Thoracic aorta (tissue), 2 donors: Measurements from ENCODE around the gene ANGPTL1. TPM values are rescaled to one million over a fixed set of nuclear protein-coding genes. Genes with fewer than 3 reads are reported as not detected.

Experiments
- ATAC-seq: fragments of 150-250 bp; one replicate; pipeline ENCODE4 v1.8.0; 2017; ENCODE audit warnings: low read depth; ENCODE audit not compliant: insufficient number of reproducible peaks, low FRiP score
- DNase-seq: peaks from one replicate; pipeline ENCODE4 v3.0.0-alpha.2; 2020; ENCODE audit warnings: low spot score
- H3K27ac ChIP-seq, 2 donors: fragments of 200-600 bp; sonication (generic); 1 replicate in 1 of 2; 2 replicates in 1 of 2; pipeline ENCODE4 v1.5.1; 2016; ENCODE audit warnings: mild to moderate bottlenecking in 2 of 2, moderate library complexity in 2 of 2
- H3K27me3 ChIP-seq: fragments of 200-600 bp; sonication (generic); replicated peaks from 2 replicates; pipeline ENCODE4 v1.6.0; 2016; ENCODE audit warnings: mild to moderate bottlenecking; ENCODE audit not compliant: insufficient read depth
- H3K36me3 ChIP-seq: fragments of 200-600 bp; sonication (generic); one replicate; pipeline ENCODE4 v1.5.1; 2016
- H3K4me1 ChIP-seq, 2 donors: fragments of 200-600 bp; sonication (generic); 1 replicate in 1 of 2; 2 replicates in 1 of 2; pipeline versions ENCODE4 v1.5.1 to v1.6.0; 2016; ENCODE audit warnings: low read depth in 2 of 2, mild to moderate bottlenecking in 1 of 2; ENCODE audit not compliant: control insufficient read depth in 1 of 2
- H3K4me3 ChIP-seq: fragments of 200-600 bp; sonication (generic); 2 replicates; pipeline ENCODE4 v1.5.1; 2016; ENCODE audit warnings: mild to moderate bottlenecking
- H3K9me3 ChIP-seq: fragments of 200-600 bp; sonication (generic); 2 replicates; pipeline ENCODE4 v1.5.1; 2016
- CTCF ChIP-seq: fragments of 200-600 bp; sonication (generic); IDR thresholded peaks from one replicate; pipeline ENCODE4 v1.5.1; 2019; ENCODE audit warnings: antibody characterized with exemption
- total RNA-seq, 2 donors: library from RNA; depleted of rRNA; stranded (reverse); fragments of >200 nt; gene quantifications; one replicate each; pipeline versions ENCODE4 v1.1.0 to v1.2.3, GENCODE V29; 2016

ANGPTL1 gene
- total RNA-seq, 2 donors from 2014 or later = 51.0 to 110 TPM

- TF ChIP-seq CTCF = no peak
- no peaks in the 10 kb centered on the region for H3K36me3 ChIP-seq
- H3K9me3 ChIP-seq = no peaks in the 10 kb centered on the region
- ATAC-seq (no peak), DNase-seq (no peak)
- no peak overlapping the region for H3K4me3 ChIP-seq
- H3K27ac ChIP-seq = no peak overlapping the region
- no peaks in the 10 kb centered on the region for H3K27me3 ChIP-seq
- H3K4me1 ChIP-seq = no peaks in the 10 kb centered on the region
These were observed 60.3 kb downstream of the ANGPTL1 start for GRCh38 chr1:178810585-178810984.

GRCh38 chr1:178808529-178808928 lies 62.3 kb downstream of the ANGPTL1 start:
- TF ChIP-seq CTCF = no peak
- Histone ChIP-seq H3K36me3 (no peaks in the 10 kb centered on the region), H3K27me3 (no peaks in the 10 kb centered on the region), H3K4me3 (no peak overlapping the region), H3K9me3 (no peaks in the 10 kb centered on the region), H3K27ac (no peak overlapping the region), H3K4me1 (no peaks in the 10 kb centered on the region)
- ATAC-seq (no peak), DNase-seq (no peak)

- ATAC-seq = no peak
- TF ChIP-seq CTCF = no peak
- DNase-seq = no peak
- Histone ChIP-seq H3K9me3 (no peaks in the 10 kb centered on the region), H3K27ac (no peak overlapping the region), H3K36me3 (no peaks in the 10 kb centered on the region), H3K4me3 (no peak overlapping the region), H3K27me3 (no peaks in the 10 kb centered on the region), H3K4me1 (no peaks in the 10 kb centered on the region)
These were observed 64.1 kb downstream of the ANGPTL1 start for GRCh38 chr1:178806665-178807300.

- DNase-seq (no peak), ATAC-seq (no peak)
- no peak overlapping the region for H3K27ac ChIP-seq
- peaks cover 11% of the 10 kb centered on the region for H3K9me3 ChIP-seq
- no peak overlapping the region for H3K4me3 ChIP-seq
- no peaks in the 10 kb centered on the region for H3K4me1 ChIP-seq
- no peaks in the 10 kb centered on the region for H3K36me3 ChIP-seq
- no peak for TF ChIP-seq CTCF
- no peaks in the 10 kb centered on the region for H3K27me3 ChIP-seq
These were observed 68.0 kb downstream of the ANGPTL1 start for GRCh38 chr1:178802873-178803272.

Other genes starting within 250 kb of the ANGPTL1 start
- gene RALGPS2, start 145.8 kb downstream of the ANGPTL1 start, total RNA-seq = 1 to 10 TPM; 4.9 to 9.5 TPM
- 10 to 100 TPM; 37.2 to 44.9 TPM for gene FAM20B, start 154.8 kb upstream of the ANGPTL1 start, total RNA-seq
- gene TOR3A, start 211.0 kb upstream of the ANGPTL1 start, total RNA-seq = 10 to 100 TPM; 37.4 to 69.2 TPM